GM20000 (cell line): Measurements from ENCODE around the gene CDK5.
A peak's percentile ranks its signal among the peaks of the same experiment; 100 is the strongest.

Experiments
- DNase-seq: peaks from one replicate; pipeline ENCODE4 v3.0.0; 2012; ENCODE audit warnings: low spot score
- TF ChIP-seq, protein P1 (sequence below): IDR thresholded peaks from 2 replicates; pipeline ENCODE4 v1.5.1; 2012; ENCODE audit warnings: mild to moderate bottlenecking, control low read depth; ENCODE audit errors: extremely low read depth, missing control alignments

The CDK5 gene

DNA sequence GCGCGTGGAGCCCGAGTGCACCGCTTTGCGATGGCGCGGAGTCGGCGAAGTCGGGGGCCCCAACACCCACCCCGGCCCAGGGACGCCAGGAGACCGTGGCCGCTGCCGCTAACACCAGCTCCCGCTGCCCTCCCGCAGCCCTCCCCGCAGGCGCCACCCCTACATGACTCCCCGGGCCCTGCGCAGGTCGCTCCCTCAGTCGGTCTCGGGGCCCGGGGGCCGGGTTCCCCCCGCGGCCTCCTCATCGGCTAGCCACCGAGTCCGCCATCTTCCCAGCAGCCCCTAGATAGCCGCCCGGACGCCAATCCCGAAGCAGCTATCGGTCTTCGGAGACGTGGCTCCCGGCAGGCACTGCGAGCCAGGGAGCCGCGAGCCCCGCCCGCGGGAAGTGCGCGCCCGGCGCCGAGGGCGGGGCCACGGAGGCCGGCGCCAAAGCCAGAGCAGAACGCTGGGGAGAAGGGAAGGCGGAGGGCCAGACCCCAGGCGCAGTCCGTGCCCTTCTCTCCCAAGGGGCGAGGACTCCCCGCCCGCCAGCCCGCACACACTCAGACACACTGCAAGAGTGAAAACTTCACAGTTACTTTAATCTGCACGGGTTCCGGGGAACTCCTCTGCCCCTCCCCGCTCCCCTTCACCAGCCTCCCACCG lies 22.9 kb upstream of the CDK5 start, which contains the start of gene FASTK:
TSS of gene FASTK (minus strand) at position 288 of the 648 bp plus-strand sequence. CDS start at position 245, 43 bp downstream.
- peak; percentile 99 for DNase-seq

GRCh38 chr7:151080067-151080521 lies 22.4 kb upstream of the CDK5 start:
- DNase-seq: no peak

More for the DNA sequence above, 22.9 kb upstream of the CDK5 start, which contains the start of gene FASTK:
- TF ChIP-seq, protein P1, sequence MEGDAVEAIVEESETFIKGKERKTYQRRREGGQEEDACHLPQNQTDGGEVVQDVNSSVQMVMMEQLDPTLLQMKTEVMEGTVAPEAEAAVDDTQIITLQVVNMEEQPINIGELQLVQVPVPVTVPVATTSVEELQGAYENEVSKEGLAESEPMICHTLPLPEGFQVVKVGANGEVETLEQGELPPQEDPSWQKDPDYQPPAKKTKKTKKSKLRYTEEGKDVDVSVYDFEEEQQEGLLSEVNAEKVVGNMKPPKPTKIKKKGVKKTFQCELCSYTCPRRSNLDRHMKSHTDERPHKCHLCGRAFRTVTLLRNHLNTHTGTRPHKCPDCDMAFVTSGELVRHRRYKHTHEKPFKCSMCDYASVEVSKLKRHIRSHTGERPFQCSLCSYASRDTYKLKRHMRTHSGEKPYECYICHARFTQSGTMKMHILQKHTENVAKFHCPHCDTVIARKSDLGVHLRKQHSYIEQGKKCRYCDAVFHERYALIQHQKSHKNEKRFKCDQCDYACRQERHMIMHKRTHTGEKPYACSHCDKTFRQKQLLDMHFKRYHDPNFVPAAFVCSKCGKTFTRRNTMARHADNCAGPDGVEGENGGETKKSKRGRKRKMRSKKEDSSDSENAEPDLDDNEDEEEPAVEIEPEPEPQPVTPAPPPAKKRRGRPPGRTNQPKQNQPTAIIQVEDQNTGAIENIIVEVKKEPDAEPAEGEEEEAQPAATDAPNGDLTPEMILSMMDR: no peak

DNA sequence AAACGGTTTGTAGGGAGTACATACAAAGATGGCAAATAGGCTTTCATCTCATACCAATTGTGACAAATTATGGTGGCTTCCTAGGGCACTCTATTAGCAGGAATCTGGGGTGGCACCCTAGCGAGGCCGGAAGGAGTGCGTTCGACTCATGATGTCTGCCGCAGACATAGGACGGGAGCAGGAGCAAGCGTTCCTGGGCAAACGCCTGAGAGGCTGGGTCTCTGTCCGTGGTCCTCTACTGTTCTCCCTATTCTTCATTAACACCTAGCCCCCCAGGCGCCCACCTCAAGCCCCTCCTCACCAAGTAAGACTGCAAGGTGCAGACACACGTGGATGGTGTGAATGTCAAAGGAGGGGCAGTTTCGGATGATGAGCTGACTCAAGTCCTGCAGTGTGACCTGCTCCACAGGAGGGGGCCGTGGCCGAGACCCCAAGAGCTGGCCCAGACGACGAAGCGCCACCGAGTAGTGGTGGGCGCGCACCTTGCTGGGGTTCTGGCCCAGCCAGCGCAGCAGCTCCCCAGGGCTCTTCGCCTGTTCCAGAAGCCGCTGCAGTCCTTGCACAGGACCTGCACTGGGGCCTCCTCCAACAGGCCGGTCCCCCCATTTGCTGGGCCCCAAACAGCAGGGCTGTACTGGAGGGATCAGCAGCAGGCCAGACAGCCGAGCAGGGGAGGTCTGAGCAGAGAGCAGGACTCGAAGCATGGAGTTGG lies 21.7 kb upstream of the CDK5 start:
- no peak for DNase-seq
- TF ChIP-seq, protein P1: no peak

More at GRCh38 chr7:151080067-151080521, 22.4 kb upstream of the CDK5 start:
- TF ChIP-seq, protein P1: no peak

DNA sequence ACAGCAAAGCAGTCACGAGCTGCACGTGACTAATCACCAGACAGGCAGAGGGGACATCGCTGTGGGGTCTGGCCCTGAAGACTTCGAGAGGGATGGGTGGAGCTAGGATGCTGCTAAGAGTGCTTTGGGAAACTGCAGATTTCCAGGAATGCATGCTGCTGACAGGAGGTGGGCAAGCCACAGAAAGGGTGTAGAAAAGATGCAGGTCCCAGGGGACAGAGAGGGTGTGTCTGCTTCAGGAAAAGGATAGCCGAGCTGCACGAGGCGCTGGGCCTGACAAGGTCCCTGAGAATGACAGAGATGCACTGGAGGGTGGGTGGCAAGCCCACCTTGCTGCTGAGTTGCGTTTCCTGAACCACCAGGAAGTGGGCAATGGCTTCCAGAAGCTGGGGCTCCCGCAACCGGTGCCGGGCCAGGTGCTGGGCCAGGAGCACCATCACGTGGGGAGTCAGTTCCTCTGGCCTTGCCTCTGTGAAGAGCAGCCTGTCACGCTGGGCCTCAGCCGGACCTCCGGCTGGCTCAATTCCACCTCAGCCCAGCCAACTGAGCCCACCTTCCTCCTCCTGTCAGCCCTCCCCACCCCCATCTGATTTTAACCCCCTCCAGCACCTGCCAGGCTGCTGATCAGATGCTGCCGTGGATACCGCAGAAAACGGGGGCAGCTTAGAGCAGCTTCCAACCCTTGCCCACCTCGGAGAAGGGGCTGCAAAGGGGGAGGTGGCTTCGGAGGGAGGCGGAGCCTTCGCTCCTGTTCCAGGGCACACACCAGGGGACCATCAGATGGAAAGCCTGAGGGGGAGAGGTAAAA lies 20.7 kb upstream of the CDK5 start:
- TF ChIP-seq, protein P1: no peak
- no peak for DNase-seq

- TF ChIP-seq, protein P1: no peak
- DNase-seq: no peak
Measured at GRCh38 chr7:151077705-151078232, 20.1 kb upstream of the CDK5 start.

DNA sequence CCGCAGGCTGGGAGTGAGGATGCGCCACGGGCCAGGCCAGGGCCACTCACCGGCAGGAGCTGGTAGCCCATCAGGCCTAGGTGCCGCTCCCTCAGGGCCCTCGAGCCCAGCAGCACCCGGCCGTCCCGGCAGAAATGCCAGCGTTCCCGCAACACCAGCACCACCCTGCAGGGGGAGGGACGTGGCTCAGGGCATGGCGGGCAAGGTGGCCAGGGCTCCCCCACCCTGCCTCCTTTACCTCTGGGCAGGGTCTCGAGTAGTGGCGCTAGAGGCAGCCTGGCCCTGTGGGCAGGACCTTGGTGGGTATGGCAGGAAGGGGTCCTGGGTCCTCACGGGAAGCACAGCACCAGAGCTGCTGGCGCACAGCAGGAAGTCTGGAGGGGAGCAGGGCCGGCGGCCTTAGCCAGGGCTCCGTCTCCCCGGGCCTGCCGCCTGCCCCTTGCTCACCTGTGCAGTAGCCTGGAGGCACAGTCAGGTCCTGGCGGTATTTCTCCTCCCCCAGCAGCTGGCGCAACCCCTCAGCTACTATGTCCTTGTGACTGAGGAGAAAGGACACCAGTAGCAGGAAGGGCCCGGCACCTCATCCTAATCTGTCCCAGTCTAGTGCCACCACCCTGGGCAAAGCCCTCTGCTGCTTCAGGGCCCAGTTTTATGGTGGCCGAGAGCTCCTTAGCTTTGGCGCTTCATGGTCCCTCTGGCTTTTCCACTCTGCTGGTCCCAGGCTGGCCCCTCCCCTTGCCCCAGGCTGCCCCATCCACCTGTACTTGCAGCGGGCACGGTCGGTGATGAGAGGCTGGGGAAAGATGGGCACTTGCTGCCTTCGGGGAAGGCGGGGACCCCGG lies 19.4 kb upstream of the CDK5 start:
- no peak for DNase-seq
- TF ChIP-seq, protein P1: no peak
